Loucy (cell line): Measurements from ENCODE around the gene COL25A1.

Experiments used
- H2AFZ ChIP-seq: fragments of 200-600 bp; sonication (generic); 2 replicates; pipeline ENCODE4 v1.6.0; 2016; ENCODE audit warnings: antibody characterized with exemption, mild to moderate bottlenecking, low read length, moderate library complexity
- H3F3A ChIP-seq: fragments of 200-600 bp; 2 replicates; pipeline ENCODE4 v1.6.0; 2016; ENCODE audit warnings: antibody characterized with exemption, low read depth, mild to moderate bottlenecking
- H3K27me3 ChIP-seq: fragments of 200-600 bp; sonication (generic); 2 replicates; pipeline ENCODE4 v1.6.1; 2014; ENCODE audit warnings: low read length, mild to moderate bottlenecking; ENCODE audit not compliant: insufficient read depth, poor library complexity, severe bottlenecking
- H3K36me3 ChIP-seq: fragments of 200-600 bp; sonication (generic); 2 replicates; pipeline ENCODE4 v1.6.1; 2016; ENCODE audit warnings: low read length; ENCODE audit not compliant: insufficient read depth
- H3K4me1 ChIP-seq: fragments of 200-600 bp; sonication (generic); 2 replicates; pipeline ENCODE4 v1.5.1; 2014; ENCODE audit warnings: low read length, mild to moderate bottlenecking; ENCODE audit not compliant: insufficient read depth, poor library complexity, severe bottlenecking
- H3K4me2 ChIP-seq: fragments of 200-600 bp; sonication (generic); 2 replicates; pipeline ENCODE4 v1.6.0; 2014; ENCODE audit warnings: antibody characterized with exemption, low read length, low read depth, mild to moderate bottlenecking; ENCODE audit not compliant: poor library complexity, severe bottlenecking
- H3K4me3 ChIP-seq: fragments of 200-600 bp; sonication (generic); 2 replicates; pipeline ENCODE4 v1.5.1; 2014; ENCODE audit warnings: low read length, mild to moderate bottlenecking, mixed read lengths; ENCODE audit not compliant: poor library complexity, severe bottlenecking
- H3K79me2 ChIP-seq: fragments of 200-600 bp; sonication (generic); 2 replicates; pipeline ENCODE4 v1.6.1; 2014; ENCODE audit warnings: low read length; ENCODE audit not compliant: insufficient read depth
- H3K9ac ChIP-seq: fragments of 200-600 bp; sonication (generic); 2 replicates; pipeline ENCODE4 v1.6.0; 2014; ENCODE audit warnings: mild to moderate bottlenecking, low read depth, low read length, moderate library complexity; ENCODE audit not compliant: poor library complexity, severe bottlenecking
- H3K9me2 ChIP-seq: fragments of 200-600 bp; sonication (generic); replicated peaks from 2 replicates; pipeline ENCODE4 v1.6.1; 2016; ENCODE audit warnings: low read depth, low read length, mixed read lengths
- H3K9me3 ChIP-seq: fragments of 200-600 bp; sonication (generic); 2 replicates; pipeline ENCODE4 v1.6.1; 2014; ENCODE audit warnings: mild to moderate bottlenecking, antibody characterized with exemption, low read length, low read depth; ENCODE audit not compliant: insufficient read depth
- H4K20me1 ChIP-seq: fragments of 200-600 bp; sonication (generic); 2 replicates; pipeline ENCODE4 v1.6.0; 2014; ENCODE audit warnings: antibody characterized with exemption, low read length, mild to moderate bottlenecking; ENCODE audit not compliant: insufficient read depth, poor library complexity, severe bottlenecking
- EZH2phosphoT487 ChIP-seq: fragments of 200-600 bp; IDR thresholded peaks from 2 replicates; pipeline ENCODE4 v1.6.1; 2018; ENCODE audit warnings: antibody characterized with exemption, mild to moderate bottlenecking, moderate library complexity, borderline replicate concordance
- TF ChIP-seq, protein P1 (sequence below): fragments of 200-600 bp; sonication (generic); conservative IDR thresholded peaks from 2 replicates; pipeline ENCODE4 v1.5.1; 2014; ENCODE audit warnings: mild to moderate bottlenecking, antibody characterized with exemption, low read length

The COL25A1 gene

DNA sequence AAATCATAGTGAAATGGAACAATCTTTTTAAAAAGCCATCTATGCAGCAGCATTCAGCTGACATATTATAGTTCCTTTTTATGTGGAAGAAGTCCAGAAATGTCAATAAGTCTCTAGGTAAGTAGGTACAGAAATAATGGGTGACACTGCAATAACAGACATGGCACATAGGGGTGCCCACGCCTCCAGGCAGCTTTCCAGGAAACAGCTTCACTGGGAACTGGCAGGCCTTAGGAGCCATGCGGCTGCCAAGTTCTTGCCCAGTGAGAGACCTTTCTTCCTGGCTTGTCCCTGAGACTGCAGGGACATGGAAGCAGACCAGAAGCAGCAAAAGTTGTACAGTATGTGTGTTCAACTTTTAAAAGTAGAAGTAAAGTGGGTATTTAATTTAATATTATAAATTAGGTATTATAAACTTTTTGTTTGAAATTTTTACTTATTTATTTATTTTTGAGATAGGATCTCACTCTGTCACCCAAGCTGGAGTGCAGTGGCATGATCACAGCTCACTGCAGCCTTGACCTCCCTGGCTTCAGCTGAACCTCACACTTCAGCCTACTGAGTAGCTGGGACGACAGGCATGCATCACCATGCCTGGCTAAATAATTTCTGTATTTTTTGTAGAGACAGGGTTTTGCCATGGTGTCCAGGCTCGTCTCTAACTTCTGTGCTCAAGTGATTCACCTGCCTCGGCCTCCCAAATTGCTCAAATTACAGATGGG, 527.5 kb downstream of the COL25A1 start:
- Histone ChIP-seq H3K4me2 (no peak overlapping the region), H3K9me3 (no peaks in the 10 kb centered on the region), H3F3A (no peaks in the 10 kb centered on the region), H3K4me3 (no peak overlapping the region), H3K9ac (no peak overlapping the region), H2AFZ (no peak overlapping the region), H3K4me1 (no peaks in the 10 kb centered on the region), H3K79me2 (no peaks in the 10 kb centered on the region), H3K36me3 (no peaks in the 10 kb centered on the region), H3K9me2 (no peaks in the 10 kb centered on the region), H4K20me1 (no peaks in the 10 kb centered on the region), H3K27me3 (no peaks in the 10 kb centered on the region)
- TF ChIP-seq EZH2phosphoT487: no peak
- TF ChIP-seq, protein P1, sequence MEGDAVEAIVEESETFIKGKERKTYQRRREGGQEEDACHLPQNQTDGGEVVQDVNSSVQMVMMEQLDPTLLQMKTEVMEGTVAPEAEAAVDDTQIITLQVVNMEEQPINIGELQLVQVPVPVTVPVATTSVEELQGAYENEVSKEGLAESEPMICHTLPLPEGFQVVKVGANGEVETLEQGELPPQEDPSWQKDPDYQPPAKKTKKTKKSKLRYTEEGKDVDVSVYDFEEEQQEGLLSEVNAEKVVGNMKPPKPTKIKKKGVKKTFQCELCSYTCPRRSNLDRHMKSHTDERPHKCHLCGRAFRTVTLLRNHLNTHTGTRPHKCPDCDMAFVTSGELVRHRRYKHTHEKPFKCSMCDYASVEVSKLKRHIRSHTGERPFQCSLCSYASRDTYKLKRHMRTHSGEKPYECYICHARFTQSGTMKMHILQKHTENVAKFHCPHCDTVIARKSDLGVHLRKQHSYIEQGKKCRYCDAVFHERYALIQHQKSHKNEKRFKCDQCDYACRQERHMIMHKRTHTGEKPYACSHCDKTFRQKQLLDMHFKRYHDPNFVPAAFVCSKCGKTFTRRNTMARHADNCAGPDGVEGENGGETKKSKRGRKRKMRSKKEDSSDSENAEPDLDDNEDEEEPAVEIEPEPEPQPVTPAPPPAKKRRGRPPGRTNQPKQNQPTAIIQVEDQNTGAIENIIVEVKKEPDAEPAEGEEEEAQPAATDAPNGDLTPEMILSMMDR: peak; percentile 18; the same call in 1 of the 2 replicates

DNA sequence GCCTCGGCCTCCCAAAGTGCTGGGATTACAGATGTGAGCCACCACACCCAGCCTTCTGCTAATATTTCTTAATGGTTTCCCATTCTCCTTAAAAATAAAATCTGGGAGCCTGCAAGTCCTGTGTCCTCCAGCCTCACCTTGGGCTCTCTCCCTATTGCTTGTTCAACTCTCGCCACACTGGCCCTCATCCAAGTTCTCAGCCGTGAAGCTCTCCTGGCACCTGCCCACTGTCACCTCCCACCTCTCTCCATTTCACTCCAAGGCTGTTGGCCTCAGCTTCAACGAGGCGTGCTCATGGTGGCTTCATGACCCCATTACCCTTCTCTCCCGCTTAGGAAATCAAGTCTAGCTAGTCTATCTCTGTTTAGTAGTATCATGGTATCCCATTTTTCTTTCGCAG, 530.1 kb downstream of the COL25A1 start:
- TF ChIP-seq, protein P1: no peak
- no peak for TF ChIP-seq EZH2phosphoT487
- H3K4me2 ChIP-seq: no peak overlapping the region
- no peaks in the 10 kb centered on the region for H3K9me2 ChIP-seq

DNA sequence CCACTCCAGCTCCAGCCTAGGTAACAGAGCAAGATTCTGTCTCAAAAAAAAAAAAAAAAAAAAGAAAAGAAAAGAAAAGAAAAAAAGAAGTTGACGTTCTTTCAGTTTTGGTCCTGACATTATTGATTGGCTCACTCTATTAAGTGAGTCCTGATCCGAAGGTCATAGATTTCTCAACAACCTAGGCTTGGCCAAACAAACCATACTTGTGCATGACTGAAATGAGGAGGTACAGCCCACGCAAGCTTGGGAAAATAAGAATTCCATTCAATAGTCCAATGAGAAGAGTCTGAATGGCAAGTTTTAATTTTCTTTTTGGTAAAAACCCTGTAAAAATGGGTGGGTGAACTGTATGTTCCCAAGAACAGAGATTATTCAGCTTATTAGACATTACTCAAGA, 536.4 kb downstream of the COL25A1 start:
- Histone ChIP-seq H3F3A (no peaks in the 10 kb centered on the region), H3K4me3 (no peak overlapping the region), H2AFZ (no peak overlapping the region), H3K79me2 (no peaks in the 10 kb centered on the region), H3K4me2 (no peak overlapping the region), H3K36me3 (no peaks in the 10 kb centered on the region), H3K4me1 (peaks cover 6% of the 10 kb centered on the region), H4K20me1 (no peaks in the 10 kb centered on the region), H3K9me2 (no peaks in the 10 kb centered on the region), H3K9ac (no peak overlapping the region), H3K9me3 (no peaks in the 10 kb centered on the region), H3K27me3 (peaks cover 21% of the 10 kb centered on the region)
- TF ChIP-seq, protein P1: no peak
- TF ChIP-seq EZH2phosphoT487: no peak

More for the DNA sequence above, 530.1 kb downstream of the COL25A1 start:
- no peaks in the 10 kb centered on the region for H4K20me1 ChIP-seq
- H3K4me3 ChIP-seq: no peak overlapping the region
- H3K27me3 ChIP-seq: no peaks in the 10 kb centered on the region
- H2AFZ ChIP-seq: no peak overlapping the region
- H3F3A ChIP-seq: no peaks in the 10 kb centered on the region
- no peaks in the 10 kb centered on the region for H3K9me3 ChIP-seq
- H3K9ac ChIP-seq: no peak overlapping the region
- H3K4me1 ChIP-seq: no peaks in the 10 kb centered on the region
- H3K36me3 ChIP-seq: no peaks in the 10 kb centered on the region
- no peaks in the 10 kb centered on the region for H3K79me2 ChIP-seq
